ENCODE results near the gene SCARB1. TPM values are rescaled to one million over a fixed set of nuclear protein-coding genes. Genes with fewer than 3 reads are reported as not detected.

Gene SCARB1
- total and polyA plus RNA-seq, 2 of the 13 experiments (the other 11 are each of a cell fraction or from before 2014, with no cell fraction given): 63.4 to 160 TPM

GRCh38 chr12:124904306-124905098 is 40.8 kb upstream of the SCARB1 start (continued):
- TF ChIP-seq ZNF451 (CRISPR knock-in tag; IDR thresholded peaks at IDR 0.05) (no peak), ZNF382 (CRISPR knock-in tag; IDR thresholded peaks at IDR 0.05; ENCODE audit: borderline replicate concordance) (no peak), SCMH1 (CRISPR knock-in tag; IDR thresholded peaks at IDR 0.05; ENCODE audit: borderline replicate concordance) (no peak), MXD1 (CRISPR knock-in tag; IDR thresholded peaks at IDR 0.05) (peak; percentile 83; the same call in 1 of the 2 replicates), FOXC1 (CRISPR knock-in tag; IDR thresholded peaks at IDR 0.05; ENCODE audit: borderline replicate concordance) (peak; percentile 61; the same call in 1 of the 2 replicates), ATAD3A (CRISPR knock-in tag; IDR thresholded peaks at IDR 0.05) (no peak), FOXO4 (CRISPR knock-in tag; conservative IDR thresholded peaks at IDR 0.05) (no peak), FOXP1 (IDR thresholded peaks at IDR 0.05) (no peak), FOXP1 (CRISPR knock-in tag; IDR thresholded peaks at IDR 0.05) (peak; percentile 56), TCF7 (IDR thresholded peaks at IDR 0.05; ENCODE audit: low read depth) (no peak), SRSF1 (optimal IDR thresholded peaks at IDR 0.05; ENCODE audit: low read depth, low read length) (no peak), MAF1 (CRISPR knock-in tag; IDR thresholded peaks at IDR 0.05; ENCODE audit: borderline replicate concordance) (no peak), STAT5B (CRISPR knock-in tag; IDR thresholded peaks at IDR 0.05) (0 out of 2 replicates have a peak, but pooled peaks have one; percentile 79), RFXANK (CRISPR knock-in tag; IDR thresholded peaks at IDR 0.05) (no peak), ZFP36L1 (CRISPR knock-in tag; IDR thresholded peaks at IDR 0.05) (peak; percentile 43; the same call in 1 of the 2 replicates), FOXM1 (CRISPR knock-in tag; IDR thresholded peaks at IDR 0.05) (no peak), CCDC6 (CRISPR knock-in tag; IDR thresholded peaks at IDR 0.05) (peak; percentile 82), SALL2 (CRISPR knock-in tag; IDR thresholded peaks at IDR 0.05) (peak; percentile 49; the same call in 1 of the 2 replicates), ZFAT (CRISPR knock-in tag; conservative IDR thresholded peaks at IDR 0.05) (no peak), TRIM22 (IDR thresholded peaks at IDR 0.05) (no peak), NR2F6 (IDR thresholded peaks at IDR 0.05) (peak; percentile 53; the same call in 1 of the 2 replicates), NR2F6 (CRISPR knock-in tag; IDR thresholded peaks at IDR 0.05) (peak; percentile 67)
- TF ChIP-seq, protein P1, sequence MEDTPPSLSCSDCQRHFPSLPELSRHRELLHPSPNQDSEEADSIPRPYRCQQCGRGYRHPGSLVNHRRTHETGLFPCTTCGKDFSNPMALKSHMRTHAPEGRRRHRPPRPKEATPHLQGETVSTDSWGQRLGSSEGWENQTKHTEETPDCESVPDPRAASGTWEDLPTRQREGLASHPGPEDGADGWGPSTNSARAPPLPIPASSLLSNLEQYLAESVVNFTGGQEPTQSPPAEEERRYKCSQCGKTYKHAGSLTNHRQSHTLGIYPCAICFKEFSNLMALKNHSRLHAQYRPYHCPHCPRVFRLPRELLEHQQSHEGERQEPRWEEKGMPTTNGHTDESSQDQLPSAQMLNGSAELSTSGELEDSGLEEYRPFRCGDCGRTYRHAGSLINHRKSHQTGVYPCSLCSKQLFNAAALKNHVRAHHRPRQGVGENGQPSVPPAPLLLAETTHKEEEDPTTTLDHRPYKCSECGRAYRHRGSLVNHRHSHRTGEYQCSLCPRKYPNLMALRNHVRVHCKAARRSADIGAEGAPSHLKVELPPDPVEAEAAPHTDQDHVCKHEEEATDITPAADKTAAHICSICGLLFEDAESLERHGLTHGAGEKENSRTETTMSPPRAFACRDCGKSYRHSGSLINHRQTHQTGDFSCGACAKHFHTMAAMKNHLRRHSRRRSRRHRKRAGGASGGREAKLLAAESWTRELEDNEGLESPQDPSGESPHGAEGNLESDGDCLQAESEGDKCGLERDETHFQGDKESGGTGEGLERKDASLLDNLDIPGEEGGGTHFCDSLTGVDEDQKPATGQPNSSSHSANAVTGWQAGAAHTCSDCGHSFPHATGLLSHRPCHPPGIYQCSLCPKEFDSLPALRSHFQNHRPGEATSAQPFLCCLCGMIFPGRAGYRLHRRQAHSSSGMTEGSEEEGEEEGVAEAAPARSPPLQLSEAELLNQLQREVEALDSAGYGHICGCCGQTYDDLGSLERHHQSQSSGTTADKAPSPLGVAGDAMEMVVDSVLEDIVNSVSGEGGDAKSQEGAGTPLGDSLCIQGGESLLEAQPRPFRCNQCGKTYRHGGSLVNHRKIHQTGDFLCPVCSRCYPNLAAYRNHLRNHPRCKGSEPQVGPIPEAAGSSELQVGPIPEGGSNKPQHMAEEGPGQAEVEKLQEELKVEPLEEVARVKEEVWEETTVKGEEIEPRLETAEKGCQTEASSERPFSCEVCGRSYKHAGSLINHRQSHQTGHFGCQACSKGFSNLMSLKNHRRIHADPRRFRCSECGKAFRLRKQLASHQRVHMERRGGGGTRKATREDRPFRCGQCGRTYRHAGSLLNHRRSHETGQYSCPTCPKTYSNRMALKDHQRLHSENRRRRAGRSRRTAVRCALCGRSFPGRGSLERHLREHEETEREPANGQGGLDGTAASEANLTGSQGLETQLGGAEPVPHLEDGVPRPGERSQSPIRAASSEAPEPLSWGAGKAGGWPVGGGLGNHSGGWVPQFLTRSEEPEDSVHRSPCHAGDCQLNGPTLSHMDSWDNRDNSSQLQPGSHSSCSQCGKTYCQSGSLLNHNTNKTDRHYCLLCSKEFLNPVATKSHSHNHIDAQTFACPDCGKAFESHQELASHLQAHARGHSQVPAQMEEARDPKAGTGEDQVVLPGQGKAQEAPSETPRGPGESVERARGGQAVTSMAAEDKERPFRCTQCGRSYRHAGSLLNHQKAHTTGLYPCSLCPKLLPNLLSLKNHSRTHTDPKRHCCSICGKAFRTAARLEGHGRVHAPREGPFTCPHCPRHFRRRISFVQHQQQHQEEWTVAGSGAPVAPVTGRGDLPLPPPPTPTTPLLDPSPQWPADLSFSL (CRISPR knock-in tag; IDR thresholded peaks at IDR 0.05): no peak
